Vagina (tissue), 2 donors: Measurements from ENCODE around the gene PTPRD.

Experiments used
- CTCF ChIP-seq, 3 experiments: fragments of 450-650 bp in 2 of 3; fragments of 200-600 bp in 1 of 3; sonication (generic) in 1 of 3; IDR thresholded peaks; one replicate each; pipeline ENCODE4 v1.5.1; 2017 to 2019; ENCODE audit warnings: antibody characterized with exemption in 3 of 3, mild to moderate bottlenecking in 2 of 3, moderate library complexity in 2 of 3
- POLR2AphosphoS5 ChIP-seq, 2 donors: sonication (generic); formaldehyde crosslinking; IDR thresholded peaks; one replicate each; pipeline ENCODE4 v1.9.0; 2017; ENCODE audit warnings: antibody characterized with exemption in 2 of 2, mild to moderate bottlenecking in 2 of 2, low read depth in 1 of 2; ENCODE audit not compliant: insufficient read depth in 1 of 2

GRCh38 chr9:8668231-8668630 is 1944.6 kb downstream of the PTPRD start:
- TF ChIP-seq CTCF (IDR thresholded peaks at IDR 0.05) (no peak), POLR2AphosphoS5 (IDR thresholded peaks at IDR 0.05; ENCODE audit: insufficient read depth in 1 of 2, low read depth in 1 of 2) (no peak)
